Cardiac muscle cell (in vitro differentiated cells and primary cell): Measurements from ENCODE around the gene ZNFX1. TPM values are rescaled to one million over a fixed set of nuclear protein-coding genes. Genes with fewer than 3 reads are reported as not detected.

Experiments used
- DNase-seq, 2 donors: peaks; one replicate each; pipeline versions ENCODE4 v3.0.0 to v3.0.0-alpha.2; 2010 to 2017; ENCODE audit warnings: low read depth in 1 of 2, low spot score in 1 of 2
- H3K27ac ChIP-seq: fragments of 200-600 bp; sonication (generic); 2 replicates; pipeline ENCODE4 v1.5.1; 2016
- H3K27me3 ChIP-seq: fragments of 200-600 bp; sonication (generic); 2 replicates; pipeline ENCODE4 v1.6.0; 2016; ENCODE audit warnings: control low read depth
- H3K36me3 ChIP-seq: fragments of 200-600 bp; sonication (generic); 2 replicates; pipeline ENCODE4 v1.5.1; 2016; ENCODE audit warnings: control low read depth
- H3K4me1 ChIP-seq: fragments of 200-600 bp; sonication (generic); 2 replicates; pipeline ENCODE4 v1.8.1; 2017; ENCODE audit warnings: low read depth, mild to moderate bottlenecking, mixed run types
- H3K4me3 ChIP-seq: fragments of 200-600 bp; sonication (generic); 2 replicates; pipeline ENCODE4 v1.5.1; 2016; ENCODE audit warnings: mild to moderate bottlenecking
- H3K9me3 ChIP-seq: fragments of 200-600 bp; sonication (generic); 2 replicates; pipeline ENCODE4 v1.5.1; 2017; ENCODE audit warnings: low read depth, mild to moderate bottlenecking, control low read depth
- polyA plus RNA-seq: library from polyadenylated mRNA; unstranded; fragments of >200 nt; fragmentation: Nextera tagmentation; extraction: Ambion mirVana; gene quantifications from 2 replicates; pipeline ENCODE4 v1.2.1, GENCODE V29; 2016
- total RNA-seq: library from RNA; depleted of rRNA; stranded (reverse); fragments of >200 nt; gene quantifications from 2 replicates; pipeline ENCODE4 v1.2.3, GENCODE V29; 2016
- TF ChIP-seq, protein P1 (sequence below): IDR thresholded peaks from 2 replicates; pipeline ENCODE4 v1.5.1; 2012; ENCODE audit warnings: low read depth, mild to moderate bottlenecking, low read length

ZNFX1 gene
- total RNA-seq (5.9 and 8.2 TPM in 2 replicates), polyA plus RNA-seq (5.0 and 6.2 TPM in 2 replicates)

DNA sequence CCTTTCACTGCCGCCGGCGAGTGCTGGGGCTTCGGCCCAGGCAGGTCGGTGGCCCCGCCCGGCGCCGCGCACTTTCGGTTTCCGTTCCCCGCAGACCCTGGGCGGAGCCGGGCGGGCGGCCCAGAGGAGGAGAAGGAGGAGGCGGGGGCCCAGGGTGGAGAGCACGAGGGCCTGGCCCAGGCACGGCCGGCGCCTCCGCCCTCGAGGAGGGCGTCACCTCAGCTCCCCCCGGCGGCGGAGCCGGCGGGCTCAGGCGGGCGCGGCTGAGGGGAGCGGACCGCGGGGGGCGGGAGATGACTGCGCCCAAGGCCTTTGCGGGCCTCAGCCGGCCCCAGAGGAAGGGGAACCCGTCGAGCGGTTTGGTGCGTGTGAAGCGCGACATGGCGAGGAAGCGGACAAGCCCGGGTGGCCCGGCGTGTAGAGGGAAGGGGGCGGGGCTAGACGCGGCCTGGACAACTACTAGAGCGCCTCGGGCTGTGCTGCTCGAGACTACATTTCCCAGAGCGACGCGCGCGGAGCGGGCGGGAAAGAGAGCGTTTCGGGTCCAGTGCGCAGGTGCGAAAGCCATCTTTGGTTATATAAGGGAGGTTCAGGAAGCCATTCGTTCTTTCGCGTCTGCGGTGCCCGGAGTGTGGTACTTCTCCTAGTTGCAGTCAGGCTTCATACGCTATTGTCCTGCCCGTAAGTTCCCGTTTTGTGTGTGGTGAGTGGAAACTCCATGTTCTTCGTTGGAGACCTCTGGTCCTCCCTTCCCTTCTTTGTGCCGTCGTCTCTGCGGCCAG, at the start of gene ZNFX1:
ZNFX1 (minus strand) TSS at position 22 of the 782 bp plus-strand sequence. CDS start 2,218 bp downstream, outside the sequence.
- H3K27ac ChIP-seq, result peak within 1 kb of the TSS; percentile 94
- no peaks in the 10 kb centered on the region for H3K27me3 ChIP-seq
- peak within 1 kb of the TSS; percentile 52 for H3K4me3 ChIP-seq
- H3K36me3 ChIP-seq, result peaks cover 44% of the 10 kb centered on the region
- peak; percentile 99 for DNase-seq
- H3K9me3 ChIP-seq, result no peaks in the 10 kb centered on the region
- H3K4me1 ChIP-seq, result peaks cover 21% of the 10 kb centered on the region
- TF ChIP-seq, protein P1, sequence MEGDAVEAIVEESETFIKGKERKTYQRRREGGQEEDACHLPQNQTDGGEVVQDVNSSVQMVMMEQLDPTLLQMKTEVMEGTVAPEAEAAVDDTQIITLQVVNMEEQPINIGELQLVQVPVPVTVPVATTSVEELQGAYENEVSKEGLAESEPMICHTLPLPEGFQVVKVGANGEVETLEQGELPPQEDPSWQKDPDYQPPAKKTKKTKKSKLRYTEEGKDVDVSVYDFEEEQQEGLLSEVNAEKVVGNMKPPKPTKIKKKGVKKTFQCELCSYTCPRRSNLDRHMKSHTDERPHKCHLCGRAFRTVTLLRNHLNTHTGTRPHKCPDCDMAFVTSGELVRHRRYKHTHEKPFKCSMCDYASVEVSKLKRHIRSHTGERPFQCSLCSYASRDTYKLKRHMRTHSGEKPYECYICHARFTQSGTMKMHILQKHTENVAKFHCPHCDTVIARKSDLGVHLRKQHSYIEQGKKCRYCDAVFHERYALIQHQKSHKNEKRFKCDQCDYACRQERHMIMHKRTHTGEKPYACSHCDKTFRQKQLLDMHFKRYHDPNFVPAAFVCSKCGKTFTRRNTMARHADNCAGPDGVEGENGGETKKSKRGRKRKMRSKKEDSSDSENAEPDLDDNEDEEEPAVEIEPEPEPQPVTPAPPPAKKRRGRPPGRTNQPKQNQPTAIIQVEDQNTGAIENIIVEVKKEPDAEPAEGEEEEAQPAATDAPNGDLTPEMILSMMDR, result no peak

DNA sequence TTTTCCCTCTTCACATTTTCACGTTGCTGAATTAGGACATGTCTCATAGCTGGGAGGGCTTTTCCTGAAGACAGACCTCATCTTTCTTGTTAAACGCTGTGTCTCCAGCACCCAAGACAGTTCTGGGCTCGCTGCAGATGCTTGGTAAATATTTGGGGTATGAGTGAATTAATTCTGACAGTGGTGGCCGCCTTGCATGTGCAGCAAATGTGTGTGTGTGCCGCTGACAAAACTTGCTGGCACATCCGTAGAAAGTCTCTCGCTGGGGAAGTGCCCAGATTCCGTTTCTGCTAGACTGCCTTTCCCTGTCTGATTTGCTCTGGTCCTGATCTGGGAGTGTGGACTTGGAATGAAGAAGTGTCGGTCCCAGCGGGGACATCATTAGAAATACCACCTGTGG, 48.2 kb upstream of the ZNFX1 start:
- peak in 1 of 2 donors; percentile 23 for DNase-seq
- Histone ChIP-seq H3K36me3 (no peaks in the 10 kb centered on the region), H3K9me3 (no peaks in the 10 kb centered on the region), H3K27ac (no peak overlapping the region), H3K4me3 (no peak overlapping the region), H3K4me1 (no peaks in the 10 kb centered on the region), H3K27me3 (peaks cover 20% of the 10 kb centered on the region)
- TF ChIP-seq, protein P1, result no peak

DNA sequence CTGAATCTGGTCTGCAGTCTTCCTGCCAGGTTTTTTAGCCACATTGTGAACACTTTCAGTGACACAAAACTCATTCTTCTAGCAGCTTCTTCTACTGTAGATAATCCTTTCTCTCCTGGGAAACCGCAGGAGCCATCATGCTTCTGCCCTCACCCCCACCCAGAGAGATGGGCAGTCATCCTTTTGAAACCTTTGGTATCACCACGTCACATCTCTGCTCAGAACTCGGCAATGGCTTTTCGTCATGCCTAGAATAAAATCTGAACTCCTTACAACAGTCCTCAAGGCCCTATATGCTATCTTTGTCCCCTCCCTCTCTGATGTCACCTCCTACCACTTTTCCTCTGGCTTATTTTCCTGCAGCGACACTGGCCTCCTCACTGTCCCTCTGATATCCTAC, 46.4 kb upstream of the ZNFX1 start:
- H3K4me3 ChIP-seq, result no peak overlapping the region
- H3K36me3 ChIP-seq, result no peaks in the 10 kb centered on the region
- DNase-seq, result no peak
- TF ChIP-seq, protein P1, result no peak
- peaks cover 32% of the 10 kb centered on the region for H3K27me3 ChIP-seq
- H3K9me3 ChIP-seq, result no peaks in the 10 kb centered on the region
- H3K27ac ChIP-seq, result no peak overlapping the region
- H3K4me1 ChIP-seq, result no peaks in the 10 kb centered on the region

DNA sequence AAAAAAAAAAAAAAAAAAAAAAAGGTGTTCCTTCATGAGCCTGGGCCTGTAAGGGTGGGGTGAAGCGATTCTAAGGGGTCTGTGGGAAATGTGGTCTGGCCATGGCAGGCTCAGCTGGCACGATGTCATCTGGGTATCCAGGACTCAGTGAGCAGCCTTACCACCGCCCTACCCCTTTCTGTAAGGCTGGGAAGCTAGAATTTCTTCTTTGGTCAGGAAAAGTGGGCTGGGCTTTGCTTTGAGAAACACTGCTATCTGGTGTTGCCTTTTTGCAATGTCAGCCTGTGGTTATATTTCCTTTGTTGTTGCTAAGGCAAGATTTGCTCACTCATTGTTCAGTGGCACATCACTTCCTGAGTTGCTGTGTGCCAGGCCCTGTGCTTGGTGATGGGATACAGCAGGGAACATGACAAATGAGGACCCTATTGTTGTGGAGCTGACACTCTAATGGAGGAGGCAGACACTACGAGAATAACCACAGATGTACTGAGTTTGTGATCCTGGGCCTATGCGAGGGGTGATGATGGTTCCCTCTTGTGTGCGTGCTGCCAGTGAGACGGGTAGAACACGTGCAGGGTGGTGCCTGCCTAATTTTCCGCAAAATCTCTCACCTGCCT, 45.9 kb upstream of the ZNFX1 start:
- Histone ChIP-seq H3K4me3 (no peak overlapping the region), H3K4me1 (no peaks in the 10 kb centered on the region), H3K9me3 (no peaks in the 10 kb centered on the region), H3K27me3 (peaks cover 38% of the 10 kb centered on the region), H3K27ac (no peak overlapping the region), H3K36me3 (no peaks in the 10 kb centered on the region)
- peak; percentile 26 to 85 for DNase-seq
- TF ChIP-seq, protein P1, result peak; percentile 48

DNA sequence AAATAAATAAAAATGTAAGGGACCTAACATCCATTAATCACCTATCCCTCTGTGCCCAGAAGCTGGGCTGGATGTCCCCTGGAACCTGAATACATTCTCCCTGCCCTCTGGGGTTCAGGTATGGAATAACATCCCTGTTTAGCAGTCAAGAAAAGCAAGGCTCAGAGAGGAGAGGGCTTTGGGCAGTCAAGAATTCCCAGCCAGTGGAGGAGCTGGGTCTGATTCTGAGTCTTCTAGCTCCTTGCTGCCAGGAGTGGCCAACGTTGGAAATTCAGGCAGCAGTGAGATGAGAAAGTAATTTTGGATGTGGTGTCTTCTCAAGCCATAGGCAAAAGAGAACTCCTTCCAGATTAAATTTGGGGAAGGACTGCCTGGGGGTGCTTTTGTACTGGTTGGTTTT, 42.6 kb upstream of the ZNFX1 start:
- peak; percentile 52 to 74 for DNase-seq
- Histone ChIP-seq H3K27ac (no peak overlapping the region), H3K36me3 (no peaks in the 10 kb centered on the region), H3K4me3 (no peak overlapping the region), H3K27me3 (peaks cover 61% of the 10 kb centered on the region), H3K4me1 (no peaks in the 10 kb centered on the region), H3K9me3 (no peaks in the 10 kb centered on the region)
- TF ChIP-seq, protein P1, result peak; percentile 61
